ENCODE data around the gene GGA1.
"Not testable (repeated sequence)": the region's sequence is repeated elsewhere in the genome, so short reads cannot be mapped to it uniquely, and the experiment has no call there.

GGA1 gene

DNA sequence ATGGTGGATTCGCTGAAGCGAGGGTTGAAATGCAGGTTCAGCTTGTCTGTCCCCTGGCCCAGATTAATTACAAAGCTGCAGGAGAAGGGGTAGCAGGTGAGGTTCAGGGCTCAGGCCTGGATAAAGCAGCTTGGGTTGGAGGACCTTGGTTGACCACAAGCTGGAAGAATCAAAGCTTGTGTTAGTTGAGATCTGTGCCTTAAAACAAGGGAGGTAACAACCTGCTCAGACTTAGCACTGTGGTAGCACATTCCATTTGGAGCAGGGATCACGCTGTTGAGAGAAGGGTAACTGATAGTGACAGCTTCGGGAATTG, 38.0 kb upstream of the GGA1 start:
- DNase-seq (ENCODE audit: low read depth, low spot score), result no peak

DNA sequence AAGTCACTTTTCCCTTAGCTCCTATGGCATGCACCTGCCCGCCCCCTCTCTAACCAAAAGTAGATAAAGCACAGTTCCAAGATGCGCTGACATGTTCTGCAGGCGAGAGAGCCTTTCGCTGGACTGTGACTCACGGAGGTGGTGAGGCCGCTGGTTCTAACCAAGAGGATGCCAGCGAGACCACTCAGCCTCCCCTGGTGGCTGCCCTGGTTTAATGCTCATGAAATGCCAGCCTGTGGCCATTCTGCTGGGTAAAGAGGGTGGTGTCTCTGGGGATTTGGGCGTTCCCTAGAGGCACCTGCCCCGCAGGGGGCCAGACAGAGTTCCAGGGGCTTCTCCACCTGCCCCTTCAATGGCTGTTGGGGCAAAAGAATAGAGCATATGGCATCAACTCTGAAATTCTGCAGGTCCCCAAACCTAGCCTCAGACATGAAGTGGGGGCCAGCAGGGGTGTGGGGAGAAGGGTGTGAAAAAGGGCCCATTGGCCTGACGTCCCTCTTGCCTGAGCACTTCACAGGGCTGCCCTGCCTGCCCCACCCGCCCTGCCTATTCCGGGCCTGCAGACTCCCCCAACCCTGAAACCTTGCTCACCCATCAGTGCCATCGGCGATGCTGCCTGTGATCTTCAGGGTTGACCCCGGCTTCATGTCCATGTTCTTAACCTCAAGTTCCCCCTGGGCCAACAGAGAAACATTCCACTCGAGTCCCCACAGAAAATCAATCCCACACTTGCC, 37.2 kb upstream of the GGA1 start:
- DNase-seq (ENCODE audit: low read depth, low spot score), result no peak

DNA sequence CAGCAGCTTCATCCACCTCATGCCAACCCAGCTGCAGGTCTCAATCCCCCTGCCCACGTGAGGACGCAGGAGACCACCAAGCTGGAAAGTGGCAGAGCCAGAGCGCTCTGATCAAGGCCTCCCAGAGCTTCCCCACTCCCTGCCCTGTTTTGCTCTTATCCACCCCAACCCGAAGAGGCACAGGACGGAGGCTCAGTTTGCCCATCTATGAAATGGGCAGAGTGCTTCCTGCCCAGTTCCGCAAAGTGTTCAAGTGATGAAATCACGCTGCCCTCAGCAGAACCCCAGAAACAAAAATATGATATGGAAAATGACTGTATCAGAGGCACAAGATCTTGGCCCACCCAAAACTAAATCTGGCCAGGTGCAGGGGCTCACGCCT, 36.7 kb upstream of the GGA1 start:
- no peak for DNase-seq (ENCODE audit: low read depth, low spot score)

DNA sequence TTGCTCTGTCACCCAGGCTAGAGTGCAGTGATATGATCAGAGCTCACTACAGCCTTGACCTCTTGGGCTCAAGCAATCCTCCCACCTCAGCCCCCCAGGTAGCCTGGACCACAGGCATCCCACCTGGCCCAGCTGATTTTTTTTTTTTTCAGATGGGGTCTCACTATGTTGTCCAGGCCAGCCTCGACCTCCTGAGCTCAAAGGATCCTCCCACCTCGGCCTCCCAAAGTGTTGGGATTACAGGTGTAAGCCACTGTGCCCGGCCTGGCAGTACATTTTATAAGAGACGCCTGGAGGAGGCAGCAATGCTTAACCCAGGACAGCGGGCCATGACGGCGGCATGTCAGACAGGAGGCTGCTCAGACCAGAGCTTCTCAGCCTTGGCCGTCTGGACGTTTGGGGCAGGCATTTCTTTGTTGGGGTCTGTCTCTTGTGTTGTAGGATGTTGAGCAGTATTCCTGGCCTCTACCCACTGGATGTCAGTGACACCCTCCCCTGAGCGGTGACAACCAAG, 33.1 kb upstream of the GGA1 start:
- no peak for DNase-seq (ENCODE audit: low read depth, low spot score)

DNA sequence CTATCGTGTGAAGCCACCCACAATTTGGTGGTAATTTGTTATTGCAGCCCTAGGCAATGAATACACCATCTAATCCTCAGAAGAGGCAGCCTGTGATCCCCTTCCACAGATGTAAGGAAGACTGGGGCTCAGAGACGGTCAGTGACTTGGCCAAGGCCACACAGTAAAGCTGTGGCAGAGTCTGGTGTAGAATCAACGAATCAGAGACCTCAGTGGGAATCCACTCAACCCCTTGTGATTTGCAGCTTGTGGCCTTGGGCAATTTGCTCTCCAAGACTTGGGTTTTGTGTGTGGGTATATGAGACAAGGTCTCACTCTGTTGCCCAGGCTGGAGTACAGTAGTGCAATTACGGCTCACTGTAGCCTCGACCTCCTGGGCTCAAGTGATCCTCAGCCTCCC, 30.6 kb upstream of the GGA1 start:
- DNase-seq (ENCODE audit: low read depth, low spot score), result no peak

DNA sequence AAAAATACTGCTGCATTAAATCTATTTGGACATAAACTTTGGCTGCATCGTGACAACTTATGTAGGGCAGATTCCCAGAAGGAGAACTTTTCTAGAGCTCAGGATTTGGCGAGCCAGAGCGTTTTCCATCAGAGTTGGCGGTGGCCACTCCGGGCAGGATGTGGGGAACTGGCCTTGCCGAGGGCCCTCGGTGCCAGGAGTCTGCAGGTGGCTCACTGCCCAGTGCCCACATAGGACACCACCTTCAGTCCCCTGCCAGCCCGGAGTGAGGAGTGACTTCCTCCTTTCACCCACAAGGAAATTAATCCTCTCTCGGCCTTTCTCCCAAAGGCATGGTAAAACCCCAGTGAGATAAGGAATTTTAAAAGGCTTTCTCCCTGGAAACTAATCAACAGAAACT, 27.1 kb upstream of the GGA1 start:
- no peak for DNase-seq (ENCODE audit: low read depth, low spot score)

DNA sequence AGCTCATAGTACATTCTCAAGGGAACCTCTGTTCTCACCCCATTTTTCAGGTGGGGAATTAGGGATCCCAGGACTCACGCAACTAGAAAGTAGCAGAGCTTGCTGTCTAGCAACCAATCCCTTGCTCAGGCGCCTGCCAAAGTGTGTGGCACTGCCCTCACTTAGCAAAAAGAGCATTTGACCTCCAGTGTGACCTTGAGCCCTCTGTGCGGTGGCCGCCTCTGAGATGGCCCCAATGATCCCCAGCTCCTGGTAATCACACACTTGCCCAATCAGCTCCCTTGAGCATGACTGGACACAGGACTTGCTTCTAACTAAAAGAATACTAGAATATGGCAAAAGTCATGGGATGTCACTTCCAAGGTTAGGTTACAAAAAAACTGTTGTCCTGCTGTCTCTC, 26.1 kb upstream of the GGA1 start:
- no peak for DNase-seq (ENCODE audit: low read depth, low spot score)

DNA sequence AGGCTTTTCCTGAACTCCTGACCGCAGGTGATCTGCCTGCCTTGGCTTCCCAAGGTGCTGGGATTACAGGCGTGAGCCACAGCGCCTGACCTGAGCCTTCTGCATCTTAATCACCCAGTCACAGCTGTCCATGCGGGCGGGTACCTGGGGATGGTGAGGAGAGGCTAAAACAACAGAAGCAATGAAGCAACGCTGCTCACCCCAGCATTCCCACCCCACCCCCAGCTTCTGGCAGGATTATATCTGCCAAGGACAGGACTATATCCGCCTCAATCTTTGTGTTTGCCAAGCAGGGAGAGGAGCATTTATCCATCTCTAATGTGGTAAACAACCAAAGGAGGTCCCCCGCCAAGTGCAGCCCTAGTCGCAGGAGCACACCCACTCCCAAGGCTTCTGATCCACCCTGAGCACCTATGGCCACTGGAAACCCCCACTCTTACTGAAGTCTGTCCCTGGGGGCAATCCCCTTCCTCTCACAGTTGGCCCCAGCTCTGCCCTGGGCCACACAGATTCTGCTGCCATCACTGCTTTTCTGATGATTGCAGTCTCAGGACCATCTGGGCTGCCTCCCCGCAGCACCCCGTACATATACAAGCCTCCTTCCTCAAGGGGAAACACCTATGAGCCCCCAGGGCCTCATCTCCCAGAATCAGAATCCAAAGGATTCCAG, 20.0 kb upstream of the GGA1 start:
- no peak for DNase-seq (ENCODE audit: low read depth, low spot score)

DNA sequence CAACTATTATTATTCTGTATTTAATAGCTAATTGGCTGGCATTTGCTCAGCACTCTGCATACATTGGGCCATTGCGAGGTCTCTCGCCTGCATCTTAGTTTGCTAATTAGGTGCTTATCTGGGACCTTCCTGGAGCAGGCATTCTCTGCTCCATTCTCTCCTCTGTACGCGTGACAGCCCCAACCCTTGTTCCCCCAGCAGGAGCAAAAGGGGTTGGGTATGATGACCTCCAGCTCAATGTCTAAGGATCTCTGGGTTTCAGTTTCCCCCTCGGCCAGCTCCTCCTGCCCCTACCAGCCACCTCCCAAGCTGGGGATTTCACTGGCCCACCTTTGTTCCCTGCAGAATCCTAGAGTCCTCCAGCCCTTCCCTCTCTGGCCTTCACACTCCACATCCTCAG, 19.0 kb upstream of the GGA1 start:
- no peak for DNase-seq (ENCODE audit: low read depth, low spot score)

DNA sequence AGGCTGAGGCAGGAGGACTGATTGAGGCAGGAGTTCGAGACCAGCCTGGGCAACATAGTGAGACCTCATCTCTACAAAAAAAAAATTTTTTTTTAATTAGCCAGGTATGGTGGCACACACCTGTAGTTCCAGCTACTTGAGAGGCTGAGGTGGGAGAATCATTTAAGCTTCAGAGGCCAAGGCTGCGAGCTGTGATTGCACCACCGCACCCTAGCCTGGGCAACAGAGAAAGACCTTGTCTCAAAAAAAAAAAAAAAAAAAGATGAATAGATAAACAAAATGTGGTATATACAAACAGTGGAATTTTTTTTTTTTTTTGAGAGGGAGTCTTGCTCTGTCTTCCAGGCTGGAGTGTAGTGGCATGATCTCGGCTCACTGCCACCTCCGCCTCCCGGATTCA, 17.6 kb upstream of the GGA1 start:
- not testable (repeated sequence) for DNase-seq (ENCODE audit: low read depth, low spot score)

DNA sequence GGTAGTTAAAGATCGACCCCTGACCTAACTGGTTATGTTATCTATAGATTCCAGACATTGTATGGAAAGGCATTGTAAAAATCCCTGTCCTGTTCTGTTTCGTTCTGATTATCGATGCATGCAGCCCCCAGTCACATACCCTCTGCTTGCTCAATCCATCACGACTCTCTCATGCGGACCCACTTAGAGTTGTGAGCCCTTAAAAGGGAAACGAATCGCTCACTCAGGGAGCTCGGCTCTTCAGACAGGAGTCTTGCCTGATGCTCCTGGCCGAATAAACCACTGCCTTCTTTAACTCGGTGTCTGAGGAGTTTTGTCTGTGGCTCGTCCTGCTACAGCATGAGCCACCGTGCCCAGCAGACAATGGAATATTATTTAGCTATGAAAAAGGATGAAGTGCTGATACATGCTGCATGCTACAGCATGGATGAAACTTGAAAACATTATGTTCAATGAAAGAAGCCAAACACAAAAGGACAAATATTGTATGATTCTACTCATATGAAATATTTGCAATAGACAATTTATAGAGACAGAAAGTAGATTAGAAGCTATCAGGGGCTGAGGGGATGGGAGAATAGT, 16.7 kb upstream of the GGA1 start:
- no peak for DNase-seq (ENCODE audit: low read depth, low spot score)

DNA sequence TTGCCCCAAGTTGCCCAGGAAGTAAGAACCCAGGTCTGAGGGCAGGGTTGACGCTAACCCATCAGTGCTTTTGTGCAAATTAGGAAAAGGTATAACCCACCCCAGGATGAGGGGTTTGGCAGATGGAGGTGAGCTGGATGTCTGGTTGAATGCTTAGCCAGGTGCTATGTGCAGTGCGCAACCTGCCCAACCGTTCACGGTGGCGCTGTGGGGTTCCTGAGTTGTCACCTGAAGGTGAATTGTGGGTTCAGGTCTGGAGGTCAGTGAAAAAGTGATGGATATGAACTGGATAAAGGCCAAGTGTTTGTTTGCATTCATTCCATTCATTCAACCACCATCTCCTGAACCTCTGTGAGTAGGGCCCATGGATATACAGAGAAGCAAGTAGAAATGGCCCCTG, 14.4 kb upstream of the GGA1 start:
- no peak for DNase-seq (ENCODE audit: low read depth, low spot score)

DNA sequence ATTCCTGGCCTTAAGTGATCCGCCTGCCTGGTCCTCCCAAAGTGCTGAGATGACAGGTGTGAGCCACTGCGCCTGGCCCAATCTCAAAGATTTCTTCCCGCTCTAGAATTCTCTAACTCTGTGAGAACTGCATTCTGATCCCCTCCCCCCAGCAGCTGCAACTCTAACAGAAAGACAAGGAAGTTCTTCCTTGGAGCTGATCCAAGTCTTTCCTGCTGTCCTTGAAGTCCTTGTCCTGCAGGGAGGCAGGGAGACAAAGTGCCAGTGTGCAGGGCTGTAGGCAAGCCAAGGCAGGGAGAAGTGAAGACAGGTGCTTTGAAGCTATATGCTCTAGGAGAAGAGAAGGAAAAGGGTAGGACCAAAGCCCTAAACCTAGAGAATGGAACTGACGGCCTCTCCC, 9.5 kb upstream of the GGA1 start:
- no peak for DNase-seq (ENCODE audit: low read depth, low spot score)

DNA sequence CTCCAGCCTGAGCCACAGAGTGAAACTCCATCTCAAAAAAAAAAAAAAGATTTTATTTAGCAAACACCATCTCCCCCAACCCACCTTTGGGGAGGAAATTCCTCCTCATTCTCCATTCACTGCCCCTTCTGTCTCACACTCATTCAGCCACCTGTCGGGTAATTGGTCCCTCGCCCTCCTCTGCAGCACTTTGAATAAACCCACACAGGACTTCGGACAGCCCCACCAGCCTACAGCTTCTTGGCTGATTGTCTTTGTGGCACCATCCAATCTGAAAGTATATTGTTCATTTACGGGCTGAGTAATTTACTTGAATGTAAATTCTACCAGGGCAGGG, 7.5 kb upstream of the GGA1 start:
- no peak for DNase-seq (ENCODE audit: low read depth, low spot score)

DNA sequence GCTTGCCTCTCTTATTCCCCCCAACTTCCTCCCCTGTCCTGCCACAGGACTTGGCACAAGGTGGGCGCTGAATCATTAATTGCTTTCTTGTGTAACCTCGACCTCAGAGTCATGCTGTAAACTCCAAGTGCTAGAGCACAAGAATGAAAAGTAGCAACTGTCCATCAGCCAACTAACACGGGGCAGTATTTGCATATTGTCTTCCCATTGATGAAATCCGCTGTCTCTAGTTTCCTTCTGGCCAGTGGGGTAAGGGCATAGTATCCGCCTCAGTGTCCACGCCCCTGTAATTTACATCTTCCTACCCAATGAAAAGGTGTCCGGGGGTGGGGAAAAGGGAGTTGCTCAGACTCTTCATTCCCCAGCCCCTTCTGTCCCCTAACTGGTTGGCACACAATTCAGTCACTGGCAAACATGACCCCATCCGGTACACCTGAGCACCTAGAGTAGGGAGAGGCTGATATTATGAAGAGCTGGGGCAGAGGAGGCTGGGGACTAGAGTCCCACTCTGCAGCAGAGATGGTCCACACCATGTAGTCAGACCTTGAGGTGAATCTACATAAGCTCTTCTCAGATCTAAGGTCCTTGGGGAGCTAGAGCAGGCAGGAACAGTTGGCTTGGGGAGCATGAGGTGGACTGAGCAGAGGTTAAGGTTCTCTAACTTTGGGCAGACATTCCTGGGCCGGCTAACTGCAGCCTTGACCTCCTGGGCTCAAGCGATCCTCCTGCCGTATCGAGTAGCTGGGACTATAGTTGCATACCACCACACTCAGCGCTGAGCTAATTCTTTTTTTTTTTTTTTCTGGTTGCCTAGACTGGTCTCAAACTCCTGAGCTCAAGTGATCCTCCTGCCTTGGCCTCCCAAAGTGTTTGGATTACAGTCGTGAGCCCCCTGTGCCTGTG, 6.8 kb upstream of the GGA1 start:
- DNase-seq (ENCODE audit: low read depth, low spot score), result no peak

DNA sequence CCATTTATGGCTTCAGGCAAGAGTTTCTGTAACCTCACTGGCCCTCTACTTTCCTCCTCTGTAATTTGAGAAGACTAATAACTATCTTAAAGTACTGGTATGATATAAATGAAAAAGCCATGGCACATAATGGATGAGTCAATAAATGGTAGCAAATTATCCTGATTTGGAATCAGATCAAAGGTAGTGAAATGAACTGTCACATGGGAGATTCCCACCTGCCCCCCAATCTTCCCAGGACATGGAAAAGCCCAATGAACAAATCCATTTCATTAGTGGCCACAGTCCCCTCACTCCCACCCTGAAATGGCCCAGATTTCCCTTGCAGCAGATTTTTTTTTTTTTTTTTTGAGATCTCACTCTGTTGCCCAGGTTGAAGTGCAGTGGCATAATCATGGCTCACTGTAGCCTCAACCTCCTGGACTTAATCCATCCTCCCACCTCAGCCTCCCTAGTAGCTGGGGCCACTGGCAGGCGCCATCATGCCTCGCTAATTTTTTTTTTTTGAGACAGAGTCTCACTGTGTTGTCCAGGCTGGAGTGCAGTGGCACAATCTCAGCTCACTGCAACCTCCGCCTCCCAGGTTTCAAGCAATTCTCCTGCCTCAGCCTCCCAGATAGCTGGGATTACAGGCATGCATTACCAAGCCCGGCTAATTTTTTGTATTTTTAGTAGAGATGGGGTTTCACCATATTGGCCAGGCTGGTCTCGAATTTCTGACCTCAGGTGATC, 5.9 kb upstream of the GGA1 start:
- not testable (repeated sequence) for DNase-seq (ENCODE audit: low read depth, low spot score)

DNA sequence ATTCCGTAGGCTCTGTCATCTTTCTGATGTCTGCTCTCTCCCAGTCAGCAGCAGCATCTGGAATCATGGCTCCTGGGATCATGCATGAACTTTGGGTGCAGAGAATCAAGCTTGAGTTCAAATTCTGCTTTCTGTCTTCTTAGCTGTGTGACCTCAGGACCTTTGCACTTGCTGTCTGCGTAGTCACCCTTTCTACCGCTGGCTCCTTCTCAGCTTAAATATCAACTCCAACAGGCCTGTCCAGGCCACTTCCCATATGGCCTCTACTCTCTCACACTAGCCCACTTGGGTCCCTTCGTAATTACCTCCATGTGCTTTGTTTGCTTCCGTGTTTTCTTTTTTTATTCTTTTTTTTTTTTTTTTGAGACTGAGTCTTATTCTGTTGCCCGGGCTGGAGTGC, 4.6 kb upstream of the GGA1 start:
- no peak for DNase-seq (ENCODE audit: low read depth, low spot score)

DNA sequence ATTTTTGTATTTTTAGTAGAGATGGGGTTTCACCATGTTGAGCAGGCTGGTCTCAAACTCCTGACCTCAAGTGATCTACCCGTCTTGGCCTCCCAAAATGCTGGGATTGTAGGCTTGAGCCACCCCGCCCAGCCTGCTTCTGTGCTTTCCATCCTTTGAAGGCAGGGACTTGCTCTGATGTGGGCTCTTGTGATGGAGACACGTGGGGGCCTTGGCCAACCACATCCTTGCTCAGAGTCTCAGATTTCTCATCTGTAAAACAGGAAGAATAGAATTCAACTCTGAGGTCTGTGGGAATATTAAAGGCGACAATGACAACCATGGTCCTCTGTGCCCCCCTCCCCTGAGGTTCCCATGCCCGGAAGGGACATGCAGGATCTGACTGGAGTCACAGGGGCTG, 3.8 kb upstream of the GGA1 start:
- peak; percentile 30 for DNase-seq (ENCODE audit: low read depth, low spot score)

DNA sequence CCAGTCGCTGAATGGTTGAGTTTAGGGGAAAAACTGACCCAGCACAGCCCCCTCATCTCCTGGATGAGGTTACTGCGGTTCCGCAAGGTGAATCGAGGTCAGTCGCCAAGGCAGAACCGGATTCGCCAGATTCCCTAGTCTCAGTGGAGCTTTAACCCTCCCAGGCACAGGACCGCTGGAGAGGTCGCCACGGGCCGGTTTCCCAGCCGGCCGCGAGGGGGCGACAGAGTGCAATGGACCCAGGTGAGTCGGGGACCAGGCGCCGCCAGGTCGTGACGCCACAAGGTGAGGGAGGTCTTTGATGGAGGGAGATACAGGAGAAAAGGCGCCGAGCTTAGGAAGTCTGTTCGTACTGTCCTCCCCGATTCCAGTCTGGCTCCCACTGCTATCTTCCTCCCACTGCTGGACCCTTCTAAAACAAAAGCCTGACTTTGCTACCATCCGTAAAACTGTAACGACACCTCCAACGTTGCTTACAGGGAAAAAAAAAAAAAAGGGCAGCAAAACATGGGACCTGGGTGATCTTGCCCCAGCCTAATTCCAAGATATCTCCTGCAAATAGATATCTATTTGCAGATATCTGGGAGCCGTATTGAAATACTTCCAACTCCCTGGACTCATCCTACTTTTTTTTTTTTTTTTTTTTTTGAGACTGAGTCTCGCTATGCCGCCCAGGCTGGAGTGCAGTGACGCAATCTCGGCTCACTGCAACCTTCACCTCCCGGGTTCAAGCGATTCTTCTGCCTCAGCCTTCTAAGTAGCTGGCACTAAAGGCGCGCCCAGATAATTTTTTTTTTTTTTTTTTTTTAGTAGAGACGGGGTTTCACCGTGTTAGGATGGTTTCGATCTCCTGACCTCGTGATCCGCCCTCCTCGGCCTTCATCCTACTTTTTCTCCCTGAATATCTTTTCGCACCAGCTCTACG, 1.4 kb upstream of the GGA1 start:
- peak; percentile 80 for DNase-seq (ENCODE audit: low read depth, low spot score)

DNA sequence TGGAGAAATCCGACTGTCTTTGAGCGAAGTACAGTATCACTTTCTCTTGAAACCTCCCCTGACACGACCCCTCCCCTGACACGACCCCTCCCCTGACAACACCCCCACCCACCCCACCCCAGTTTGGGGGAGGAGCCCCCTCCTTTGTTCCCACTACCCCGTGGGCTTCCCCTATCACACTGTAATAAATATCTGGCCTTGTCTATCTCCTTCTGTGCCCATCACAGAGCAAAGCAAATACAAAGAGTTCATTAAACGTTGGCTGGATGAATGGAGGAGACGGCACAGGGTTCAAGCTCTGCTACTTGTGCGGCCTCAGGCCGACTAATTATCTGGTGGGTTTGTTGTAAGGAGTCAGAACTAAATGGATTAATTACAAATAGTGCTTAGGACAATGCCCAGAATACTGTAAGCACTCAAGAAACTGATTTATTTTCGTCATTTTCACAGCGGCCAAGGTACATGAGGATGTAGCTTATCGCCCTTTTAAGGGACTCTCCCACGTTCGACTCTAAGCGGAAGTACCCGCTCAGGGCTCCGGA, 628 bp upstream of the GGA1 start:
- DNase-seq (ENCODE audit: low read depth, low spot score), result no peak
